ENCODE results near the gene ADARB2. TPM values are rescaled to one million over a fixed set of nuclear protein-coding genes. Genes with fewer than 3 reads are reported as not detected.
"Not testable (repeated sequence)": the region's sequence is repeated elsewhere in the genome, so short reads cannot be mapped to it uniquely, and the experiment has no call there.

The ADARB2 gene
- total and polyA plus RNA-seq, 7 experiments from 2014 or later = 0.05 to 13.6 (median 6.3) TPM; not detected in 3

DNA sequence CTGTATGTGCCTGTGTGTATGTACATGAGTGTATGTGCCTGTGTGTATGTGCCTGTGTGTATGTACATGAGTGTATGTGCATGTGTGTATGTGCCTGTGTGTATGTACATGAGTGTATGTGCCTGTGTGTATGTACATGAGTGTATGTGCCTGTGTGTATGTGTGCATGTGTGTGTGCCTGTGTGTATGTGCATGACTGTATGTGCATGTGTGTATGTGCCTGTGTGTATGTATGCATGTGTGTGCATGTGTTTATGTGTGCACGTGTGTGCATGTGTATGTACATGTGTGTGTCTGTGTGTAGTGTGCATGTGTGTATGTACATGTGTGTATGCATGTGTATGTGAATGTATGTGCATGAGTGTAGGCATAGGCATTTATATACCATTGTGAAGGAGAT lies 274.8 kb downstream of the ADARB2 start:
- Histone ChIP-seq H3K27ac (ENCODE audit: low read depth, low read length) (no peak overlapping the region), H3K4me3 (ENCODE audit: low read length) (no peak overlapping the region), H3K9me3 (ENCODE audit: control insufficient read depth in 2 of 3, low read length in 3 of 3) (no peaks in the 10 kb centered on the region), H3K4me1 (ENCODE audit: control insufficient read depth in 2 of 2, insufficient read depth in 2 of 2, low read length in 2 of 2) (no peaks in the 10 kb centered on the region), H3K36me3 (ENCODE audit: control insufficient read depth in 2 of 3, insufficient read depth in 3 of 3, low read length in 3 of 3) (no peaks in the 10 kb centered on the region), H3K27me3 (ENCODE audit: control insufficient read depth in 2 of 2, insufficient read depth in 2 of 2, low read length in 2 of 2) (no peaks in the 10 kb centered on the region)
- intact Hi-C loops (cut with micrococcal nuclease) = no loop called here
- Mint-ChIP-seq H3K27ac (no peak overlapping the region), H3K9me3 (peaks cover 0 to 3% (median 0%) of the 10 kb centered on the region in 11 donors), H3K27me3 (peaks cover 0 to 28% (median 15%) of the 10 kb centered on the region in 5 donors), H3K36me3 (no peaks in the 10 kb centered on the region), H3K4me3 (no peak overlapping the region), H3K4me1 (peaks cover 0 to 6% (median 0%) of the 10 kb centered on the region in 7 donors)
- ChIA-PET CTCF (no interaction called here), POLR2A (no interaction called here)
- ATAC-seq (peak; percentile 27), DNase-seq (no peak)

DNA sequence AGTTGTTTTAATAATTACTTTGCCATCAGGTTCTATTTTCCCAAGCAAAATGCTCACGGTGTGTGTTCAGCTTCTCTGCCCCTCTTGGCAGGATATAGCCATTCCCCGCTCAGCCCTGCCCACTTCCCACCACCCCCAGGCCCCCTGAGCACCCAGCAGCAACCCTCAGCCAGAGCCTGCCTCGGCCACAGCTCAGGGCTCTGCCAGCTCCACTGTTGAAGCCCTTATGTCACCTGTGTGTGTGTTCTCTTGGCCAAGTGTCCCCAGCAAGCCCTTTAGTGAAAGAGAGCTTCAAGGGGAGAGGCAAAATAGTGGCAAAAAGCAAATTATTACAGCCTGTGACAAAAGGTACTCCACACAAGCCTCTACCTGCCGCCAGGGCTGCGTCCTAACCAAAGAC lies 275.3 kb downstream of the ADARB2 start:
- H3K27me3 Mint-ChIP-seq = peaks cover 0 to 31% (median 13%) of the 10 kb centered on the region in 5 donors
- no peaks in the 10 kb centered on the region for H3K36me3 Mint-ChIP-seq
- H3K9me3 ChIP-seq (ENCODE audit: control insufficient read depth in 2 of 3, low read length in 3 of 3) = no peaks in the 10 kb centered on the region
- H3K4me3 ChIP-seq (ENCODE audit: low read length) = no peak overlapping the region
- no peaks in the 10 kb centered on the region for H3K27me3 ChIP-seq (ENCODE audit: control insufficient read depth in 2 of 2, insufficient read depth in 2 of 2, low read length in 2 of 2)
- no peak overlapping the region for H3K27ac Mint-ChIP-seq
- ChIA-PET CTCF (no interaction called here), POLR2A (no interaction called here)
- no peak overlapping the region for H3K27ac ChIP-seq (ENCODE audit: low read depth, low read length)
- no peak for DNase-seq
- H3K36me3 ChIP-seq (ENCODE audit: control insufficient read depth in 2 of 3, insufficient read depth in 3 of 3, low read length in 3 of 3) = no peaks in the 10 kb centered on the region
- no peaks in the 10 kb centered on the region for H3K4me1 ChIP-seq (ENCODE audit: control insufficient read depth in 2 of 2, insufficient read depth in 2 of 2, low read length in 2 of 2)
- no peak overlapping the region for H3K4me3 Mint-ChIP-seq
- H3K9me3 Mint-ChIP-seq = peaks cover 0 to 3% (median 0%) of the 10 kb centered on the region in 11 donors
- H3K4me1 Mint-ChIP-seq = peaks cover 0 to 6% (median 0%) of the 10 kb centered on the region in 7 donors
- ATAC-seq = no peak
- intact Hi-C loops (cut with micrococcal nuclease) = no loop called here

DNA sequence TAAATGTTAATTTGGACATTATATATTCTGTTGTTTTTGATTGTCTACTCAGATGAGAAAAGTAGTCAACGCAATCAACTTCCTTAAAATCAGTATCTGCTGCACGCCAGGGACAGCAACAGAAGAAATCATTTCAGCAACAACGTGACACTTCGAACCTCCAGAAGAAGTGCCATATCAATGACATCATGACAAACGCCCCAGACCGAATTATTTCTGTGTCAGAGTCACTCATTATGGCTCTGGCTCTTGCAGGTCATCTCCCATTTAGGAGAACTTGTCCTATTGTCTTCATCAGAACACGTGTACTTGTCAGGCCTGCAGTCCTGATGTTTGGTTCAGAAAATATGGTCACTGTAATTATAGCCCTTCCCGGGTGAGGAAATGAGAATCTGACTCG lies 276.3 kb downstream of the ADARB2 start:
- Mint-ChIP-seq H3K27me3 (peaks cover 0 to 29% (median 14%) of the 10 kb centered on the region in 5 donors), H3K36me3 (no peaks in the 10 kb centered on the region), H3K9me3 (peaks cover 0 to 3% (median 0%) of the 10 kb centered on the region in 11 donors), H3K4me1 (peaks cover 0 to 6% (median 0%) of the 10 kb centered on the region in 7 donors), H3K4me3 (no peak overlapping the region), H3K27ac (no peak overlapping the region)
- intact Hi-C loops (cut with micrococcal nuclease) = no loop called here
- CTCF ChIA-PET = no interaction called here
- H3K4me1 ChIP-seq (ENCODE audit: control insufficient read depth in 2 of 2, insufficient read depth in 2 of 2, low read length in 2 of 2) = no peaks in the 10 kb centered on the region
- no peaks in the 10 kb centered on the region for H3K9me3 ChIP-seq (ENCODE audit: control insufficient read depth in 2 of 3, low read length in 3 of 3)
- no peaks in the 10 kb centered on the region for H3K27me3 ChIP-seq (ENCODE audit: control insufficient read depth in 2 of 2, insufficient read depth in 2 of 2, low read length in 2 of 2)
- POLR2A ChIA-PET = no interaction called here
- H3K4me3 ChIP-seq (ENCODE audit: low read length) = no peak overlapping the region
- no peaks in the 10 kb centered on the region for H3K36me3 ChIP-seq (ENCODE audit: control insufficient read depth in 2 of 3, insufficient read depth in 3 of 3, low read length in 3 of 3)
- H3K27ac ChIP-seq (ENCODE audit: low read depth, low read length) = no peak overlapping the region
- DNase-seq = no peak
- no peak for ATAC-seq

DNA sequence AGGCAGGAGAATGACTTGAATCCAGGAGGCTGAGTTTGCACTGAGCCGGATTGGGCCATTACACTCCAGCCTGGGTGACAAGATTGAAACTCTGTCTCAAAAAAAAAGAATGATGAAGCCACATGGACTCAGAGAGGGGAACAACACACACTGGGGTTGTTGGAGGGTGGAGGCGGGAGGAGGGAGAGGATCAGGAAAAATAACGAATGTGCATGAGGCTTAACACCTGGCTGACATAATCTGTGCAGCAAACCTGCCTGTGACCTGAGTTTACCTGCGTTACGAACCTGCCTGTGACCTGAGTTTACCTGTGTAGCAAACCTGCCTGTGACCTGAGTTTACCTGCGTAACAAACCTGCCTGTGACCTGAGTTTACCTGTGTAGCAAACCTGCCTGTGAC lies 277.7 kb downstream of the ADARB2 start:
- intact Hi-C loops (cut with micrococcal nuclease); H3K9me3 Mint-ChIP-seq; H3K9me3 ChIP-seq (ENCODE audit: control insufficient read depth in 2 of 3, low read length in 3 of 3); H3K27ac Mint-ChIP-seq; H3K4me3 Mint-ChIP-seq; H3K4me3 ChIP-seq (ENCODE audit: low read length); CTCF ChIA-PET; H3K27me3 ChIP-seq (ENCODE audit: control insufficient read depth in 2 of 2, insufficient read depth in 2 of 2, low read length in 2 of 2); H3K4me1 Mint-ChIP-seq; DNase-seq; H3K36me3 Mint-ChIP-seq; H3K27ac ChIP-seq (ENCODE audit: low read depth, low read length); H3K4me1 ChIP-seq (ENCODE audit: control insufficient read depth in 2 of 2, insufficient read depth in 2 of 2, low read length in 2 of 2); POLR2A ChIA-PET; H3K36me3 ChIP-seq (ENCODE audit: control insufficient read depth in 2 of 3, insufficient read depth in 3 of 3, low read length in 3 of 3); ATAC-seq: not testable (repeated sequence)
- peaks cover 0 to 29% (median 19%) of the 10 kb centered on the region in 5 donors for H3K27me3 Mint-ChIP-seq

DNA sequence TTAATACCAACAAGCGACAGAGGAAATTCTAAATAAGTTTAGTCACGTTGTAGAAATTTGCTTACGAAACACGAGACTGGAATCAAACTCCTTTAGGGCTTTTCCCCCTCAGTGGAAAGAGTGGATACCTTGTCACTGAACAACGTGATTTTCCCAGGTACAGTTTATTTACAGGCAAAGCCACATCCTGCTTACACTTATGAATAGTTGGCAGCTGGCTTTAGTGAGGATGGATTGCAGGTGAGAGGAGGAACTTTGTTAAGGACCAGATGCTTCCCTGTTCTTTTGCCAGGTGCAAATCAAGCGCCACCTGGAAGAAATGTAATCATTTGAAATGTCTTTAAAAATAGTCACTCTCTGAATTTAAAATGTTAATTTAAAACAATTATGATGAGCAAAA lies 282.4 kb downstream of the ADARB2 start:
- peaks cover 0 to 4% (median 0%) of the 10 kb centered on the region in 7 donors for H3K4me1 Mint-ChIP-seq
- Histone ChIP-seq H3K4me1 (ENCODE audit: control insufficient read depth in 2 of 2, insufficient read depth in 2 of 2, low read length in 2 of 2) (no peaks in the 10 kb centered on the region), H3K36me3 (ENCODE audit: control insufficient read depth in 2 of 3, insufficient read depth in 3 of 3, low read length in 3 of 3) (no peaks in the 10 kb centered on the region), H3K27me3 (ENCODE audit: control insufficient read depth in 2 of 2, insufficient read depth in 2 of 2, low read length in 2 of 2) (no peaks in the 10 kb centered on the region), H3K27ac (ENCODE audit: low read depth, low read length) (no peak overlapping the region), H3K9me3 (ENCODE audit: control insufficient read depth in 2 of 3, low read length in 3 of 3) (no peaks in the 10 kb centered on the region), H3K4me3 (ENCODE audit: low read length) (no peak overlapping the region)
- H3K36me3 Mint-ChIP-seq = peaks cover 0 to 10% (median 3%) of the 10 kb centered on the region in 5 donors
- H3K4me3 Mint-ChIP-seq = no peak overlapping the region
- no peak for ATAC-seq
- H3K27me3 Mint-ChIP-seq = peaks cover 0 to 48% (median 26%) of the 10 kb centered on the region in 5 donors
- intact Hi-C loops (cut with micrococcal nuclease) = no loop called here
- DNase-seq = no peak
- ChIA-PET CTCF (no interaction called here), POLR2A (no interaction called here)
- H3K27ac Mint-ChIP-seq = no peak overlapping the region
- peaks cover 0 to 9% (median 6%) of the 10 kb centered on the region in 11 donors for H3K9me3 Mint-ChIP-seq

DNA sequence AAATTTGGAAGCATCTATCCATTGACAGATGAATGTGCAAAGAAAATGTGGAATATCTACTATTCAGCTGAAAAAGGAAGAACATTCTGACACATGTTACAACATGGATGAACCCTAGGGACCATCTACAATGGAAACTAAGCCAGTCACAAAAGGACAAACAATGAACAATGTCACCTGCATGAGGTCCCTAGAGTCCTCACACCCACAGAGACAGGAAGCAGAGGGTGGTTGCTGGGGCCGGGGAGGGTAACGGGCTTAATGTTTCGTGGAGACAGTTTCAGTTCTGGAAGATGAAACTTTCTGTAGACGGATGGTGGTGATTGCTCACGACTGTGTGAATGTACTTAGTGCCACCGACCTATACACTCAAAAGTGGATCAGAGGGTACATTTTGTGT lies 282.9 kb downstream of the ADARB2 start:
- Histone ChIP-seq H3K4me3 (ENCODE audit: low read length) (no peak overlapping the region), H3K9me3 (ENCODE audit: control insufficient read depth in 2 of 3, low read length in 3 of 3) (no peaks in the 10 kb centered on the region), H3K27ac (ENCODE audit: low read depth, low read length) (no peak overlapping the region), H3K36me3 (ENCODE audit: control insufficient read depth in 2 of 3, insufficient read depth in 3 of 3, low read length in 3 of 3) (no peaks in the 10 kb centered on the region), H3K27me3 (ENCODE audit: control insufficient read depth in 2 of 2, insufficient read depth in 2 of 2, low read length in 2 of 2) (no peaks in the 10 kb centered on the region), H3K4me1 (ENCODE audit: control insufficient read depth in 2 of 2, insufficient read depth in 2 of 2, low read length in 2 of 2) (no peaks in the 10 kb centered on the region)
- Mint-ChIP-seq H3K27me3 (peaks cover 0 to 52% (median 26%) of the 10 kb centered on the region in 5 donors), H3K4me1 (peaks cover 0 to 4% (median 0%) of the 10 kb centered on the region in 7 donors), H3K4me3 (no peak overlapping the region), H3K36me3 (peaks cover 0 to 10% (median 3%) of the 10 kb centered on the region in 5 donors), H3K9me3 (peaks cover 0 to 9% (median 6%) of the 10 kb centered on the region in 11 donors), H3K27ac (no peak overlapping the region)
- DNase-seq (no peak), ATAC-seq (peak; percentile 31)
- ChIA-PET POLR2A (no interaction called here), CTCF (no interaction called here)
- intact Hi-C loops (cut with micrococcal nuclease) = no loop called here

DNA sequence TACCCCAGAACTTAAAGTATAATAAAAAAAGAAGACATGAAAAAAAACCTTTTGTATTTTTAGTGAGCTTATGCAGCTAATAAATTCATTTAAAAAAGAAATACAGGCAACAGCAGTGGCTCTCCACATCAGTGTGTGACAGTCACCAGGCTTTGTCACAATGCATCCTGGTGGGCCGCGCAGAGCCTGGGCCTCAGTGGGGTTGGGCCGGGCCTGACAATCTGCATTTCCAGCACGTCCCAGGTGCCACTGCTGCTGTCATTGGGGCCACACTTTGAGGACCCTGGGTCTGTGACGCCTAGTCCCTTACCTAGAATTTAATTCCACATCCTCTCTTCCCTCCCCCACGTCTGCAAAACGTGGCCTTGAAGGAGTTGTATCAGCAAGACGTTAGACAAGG lies 284.5 kb downstream of the ADARB2 start:
- Mint-ChIP-seq H3K27ac (no peak overlapping the region), H3K27me3 (peaks cover 0 to 51% (median 29%) of the 10 kb centered on the region in 5 donors), H3K36me3 (peaks cover 0 to 10% (median 3%) of the 10 kb centered on the region in 5 donors), H3K4me3 (no peak overlapping the region), H3K9me3 (peaks cover 0 to 9% (median 6%) of the 10 kb centered on the region in 11 donors), H3K4me1 (peaks cover 0 to 4% (median 0%) of the 10 kb centered on the region in 7 donors)
- ATAC-seq = no peak
- Histone ChIP-seq H3K4me1 (ENCODE audit: control insufficient read depth in 2 of 2, insufficient read depth in 2 of 2, low read length in 2 of 2) (no peaks in the 10 kb centered on the region), H3K27me3 (ENCODE audit: control insufficient read depth in 2 of 2, insufficient read depth in 2 of 2, low read length in 2 of 2) (no peaks in the 10 kb centered on the region), H3K36me3 (ENCODE audit: control insufficient read depth in 2 of 3, insufficient read depth in 3 of 3, low read length in 3 of 3) (no peaks in the 10 kb centered on the region), H3K9me3 (ENCODE audit: control insufficient read depth in 2 of 3, low read length in 3 of 3) (no peaks in the 10 kb centered on the region), H3K27ac (ENCODE audit: low read depth, low read length) (no peak overlapping the region), H3K4me3 (ENCODE audit: low read length) (no peak overlapping the region)
- intact Hi-C loops (cut with micrococcal nuclease) = no loop called here
- ChIA-PET CTCF (no interaction called here), POLR2A (no interaction called here)
- no peak for DNase-seq

Data from naive thymus-derived CD4-positive, alpha-beta T cell (primary cell).